Activated CD8-positive, alpha-beta memory T cell treated with anti-CD3 and anti-CD28 coated beads, Interleukin-2, amount 50 U/mL, for 24 hours (primary cell): Measurements from ENCODE around the gene STUM.
"Not testable (repeated sequence)": the region's sequence is repeated elsewhere in the genome, so short reads cannot be mapped to it uniquely, and the experiment has no call there.

Experiments used
- DNase-seq: peaks from one replicate; pipeline ENCODE4 v3.0.0-alpha.2; 2020; ENCODE audit errors: extremely low read depth

Gene STUM

DNA sequence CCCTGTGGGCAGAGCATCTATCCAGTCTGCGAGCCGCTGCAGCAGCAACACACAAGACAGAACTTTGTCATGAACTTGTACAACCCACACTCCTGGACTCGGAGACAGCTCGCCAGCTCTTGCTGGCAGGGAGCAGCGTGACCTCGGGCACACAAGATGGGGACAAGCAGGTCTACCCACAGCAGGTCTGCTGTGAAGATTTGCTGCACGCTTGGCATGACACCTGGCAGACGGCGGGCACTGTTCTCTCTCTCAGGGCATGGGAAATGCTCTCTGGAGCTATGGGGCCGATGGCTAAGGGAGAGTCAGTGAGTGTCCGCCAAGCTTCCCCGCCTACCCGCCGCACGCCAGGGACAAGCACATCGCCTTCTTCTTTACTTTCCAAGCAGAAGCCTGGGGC is 90.0 kb downstream of the STUM start:
- no peak for DNase-seq

DNA sequence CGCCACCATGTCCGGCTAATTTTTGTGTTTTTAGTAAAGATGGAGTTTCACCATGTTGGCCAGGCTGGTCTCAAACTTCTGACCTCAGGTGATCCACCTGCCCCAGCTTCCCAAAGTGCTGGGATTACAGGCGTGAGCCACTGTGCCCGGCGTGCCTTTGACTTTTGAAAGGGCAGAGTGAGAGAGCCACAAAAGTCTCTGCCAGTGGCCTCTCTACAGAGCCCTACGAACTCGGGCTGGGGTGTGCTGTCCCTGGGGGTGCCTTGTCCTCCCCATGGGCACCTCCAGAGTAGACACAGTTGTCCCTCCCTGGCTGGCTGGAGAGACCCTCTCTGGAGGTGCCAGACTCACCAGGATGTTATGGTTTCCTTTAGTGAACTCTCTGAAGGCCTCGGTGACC is 90.6 kb downstream of the STUM start:
- not testable (repeated sequence) for DNase-seq

DNA sequence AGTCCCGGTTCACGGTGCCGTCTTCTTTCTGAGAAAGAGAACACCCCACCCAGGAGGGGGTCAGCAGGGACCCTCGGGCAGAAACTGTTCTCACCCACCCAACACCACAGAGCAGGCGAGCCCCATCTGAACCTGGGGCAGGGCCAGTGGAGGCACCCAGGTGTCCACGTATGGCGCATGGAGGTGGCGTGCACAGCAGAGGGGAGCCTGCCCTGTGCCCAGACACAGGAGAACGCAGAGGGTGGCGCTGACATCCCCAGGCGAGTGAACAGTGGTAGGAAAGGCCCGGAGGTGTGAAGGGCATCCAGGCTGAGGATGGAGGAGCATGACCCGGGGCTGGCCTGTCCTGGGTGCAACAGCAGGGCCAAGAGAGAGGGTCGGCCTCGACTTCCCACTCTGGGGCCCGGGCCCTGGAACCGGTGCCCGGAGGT is 91.1 kb downstream of the STUM start:
- no peak for DNase-seq

GRCh38 chr1:226640321-226641136 is 92.0 kb downstream of the STUM start:
- DNase-seq: no peak

- no peak for DNase-seq
Observed at GRCh38 chr1:226641671-226642231, 93.2 kb downstream of the STUM start.

- DNase-seq: no peak
Observed at GRCh38 chr1:226642421-226642820, 93.9 kb downstream of the STUM start.

- DNase-seq: no peak
Observed at GRCh38 chr1:226643177-226643576, 94.6 kb downstream of the STUM start.

DNA sequence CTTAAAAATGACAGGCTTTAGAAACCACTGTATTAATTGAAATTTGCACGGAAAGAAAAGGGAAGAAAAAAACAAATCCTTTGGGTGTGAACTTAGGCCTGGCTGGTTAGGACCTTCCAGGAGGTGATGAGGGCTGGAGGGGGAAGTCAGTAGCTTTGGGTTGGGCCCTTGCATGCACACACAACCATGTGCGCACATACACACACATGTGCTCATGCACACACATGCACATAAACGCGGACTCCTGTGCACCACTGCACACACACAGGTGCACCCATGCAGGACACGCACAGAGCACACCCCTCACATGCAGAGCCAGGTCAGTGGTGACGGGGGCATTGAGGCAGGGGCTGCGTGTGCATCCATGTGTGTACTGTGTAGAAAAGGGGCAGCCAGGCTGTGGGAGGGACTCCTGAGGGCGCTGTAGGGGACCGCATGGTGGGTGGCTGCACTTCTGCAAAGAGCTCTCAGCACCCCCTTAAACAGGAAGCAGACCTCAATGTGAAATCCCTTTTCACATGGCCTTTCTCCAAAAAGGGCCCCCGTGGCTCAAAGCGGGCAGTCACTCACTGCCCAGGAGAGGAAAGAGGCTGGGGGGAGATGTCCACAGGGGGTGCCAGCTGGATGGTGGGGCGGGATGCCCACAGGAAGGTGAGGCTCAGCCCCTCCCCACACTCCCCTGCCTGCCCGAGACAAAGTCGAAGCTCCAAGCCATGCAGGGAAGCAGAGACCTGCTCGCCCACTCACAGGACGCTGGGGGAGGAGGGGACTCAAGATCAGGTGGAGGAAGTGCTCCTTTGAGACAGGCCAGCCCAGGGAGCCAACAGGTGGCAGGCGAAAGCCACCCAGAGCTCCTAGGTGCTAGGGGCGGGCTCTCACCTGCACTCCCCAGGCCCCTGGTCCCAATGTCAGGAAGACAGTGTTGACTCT is 95.3 kb downstream of the STUM start:
- DNase-seq: no peak

DNA sequence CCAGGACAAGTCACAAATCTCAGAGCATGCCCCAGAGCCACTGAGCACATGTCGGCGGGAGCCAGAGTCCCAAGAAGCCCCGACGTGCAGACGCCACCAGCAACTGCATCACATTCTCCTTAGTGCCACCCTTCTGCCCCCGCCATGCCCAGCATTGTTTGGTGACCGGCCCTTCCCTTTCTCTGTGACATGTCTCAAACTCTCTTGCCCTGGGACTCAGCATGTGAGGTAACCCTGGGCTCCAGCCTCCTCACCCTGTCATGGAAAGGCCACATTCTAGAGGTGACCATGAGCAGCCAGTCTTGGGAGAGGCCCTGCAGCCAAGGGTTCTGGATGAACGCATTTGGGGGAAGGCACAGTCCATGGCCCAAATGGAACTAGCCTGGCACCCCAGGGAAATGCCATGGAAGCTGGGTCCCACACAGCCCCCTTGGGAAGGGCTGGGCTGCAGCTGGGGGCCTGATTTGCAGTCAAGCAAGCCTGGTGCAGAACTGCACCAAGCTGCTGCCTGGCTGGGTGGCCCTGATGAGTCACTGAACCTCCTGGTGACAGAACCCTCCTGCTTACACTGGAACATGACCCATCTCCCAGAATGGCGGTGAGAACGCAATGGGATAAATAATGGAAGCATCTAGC is 96.1 kb downstream of the STUM start:
- no peak for DNase-seq

DNA sequence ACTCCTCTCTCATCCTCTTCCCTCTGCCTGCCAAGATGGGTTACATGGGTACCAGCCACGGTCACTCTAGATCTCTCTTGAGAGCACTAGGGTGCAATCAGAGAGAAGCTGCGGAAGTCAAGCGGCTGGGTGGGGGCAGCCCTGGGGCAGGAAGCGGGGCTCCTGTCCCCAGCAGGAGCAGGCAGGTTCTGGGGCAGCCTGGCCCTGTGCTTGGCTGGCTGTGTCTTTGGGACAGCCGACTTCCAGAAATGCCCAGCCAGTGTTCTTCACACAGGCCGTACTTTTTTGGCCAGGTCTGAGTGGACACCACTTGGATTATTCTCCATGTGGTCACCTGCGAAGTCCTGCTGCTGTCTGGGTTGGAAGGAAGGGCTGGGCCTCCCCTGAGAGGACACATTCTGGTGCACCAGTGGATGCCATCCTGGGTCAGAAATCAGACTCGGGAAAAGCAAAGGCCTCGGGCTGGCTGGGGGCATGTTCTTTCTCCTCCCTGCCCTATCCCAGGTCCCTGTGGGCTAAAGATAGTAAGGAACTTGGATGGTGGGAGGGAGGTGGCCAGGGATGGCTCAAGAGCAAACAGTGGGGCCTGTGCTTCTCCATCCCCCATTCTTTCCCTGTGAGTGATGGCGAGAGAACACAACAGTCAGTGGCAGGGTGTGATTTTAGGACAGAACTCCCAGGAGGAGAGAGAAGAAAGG is 96.9 kb downstream of the STUM start:
- no peak for DNase-seq

GRCh38 chr1:226646026-226646869 is 97.7 kb downstream of the STUM start:
- DNase-seq: no peak

DNA sequence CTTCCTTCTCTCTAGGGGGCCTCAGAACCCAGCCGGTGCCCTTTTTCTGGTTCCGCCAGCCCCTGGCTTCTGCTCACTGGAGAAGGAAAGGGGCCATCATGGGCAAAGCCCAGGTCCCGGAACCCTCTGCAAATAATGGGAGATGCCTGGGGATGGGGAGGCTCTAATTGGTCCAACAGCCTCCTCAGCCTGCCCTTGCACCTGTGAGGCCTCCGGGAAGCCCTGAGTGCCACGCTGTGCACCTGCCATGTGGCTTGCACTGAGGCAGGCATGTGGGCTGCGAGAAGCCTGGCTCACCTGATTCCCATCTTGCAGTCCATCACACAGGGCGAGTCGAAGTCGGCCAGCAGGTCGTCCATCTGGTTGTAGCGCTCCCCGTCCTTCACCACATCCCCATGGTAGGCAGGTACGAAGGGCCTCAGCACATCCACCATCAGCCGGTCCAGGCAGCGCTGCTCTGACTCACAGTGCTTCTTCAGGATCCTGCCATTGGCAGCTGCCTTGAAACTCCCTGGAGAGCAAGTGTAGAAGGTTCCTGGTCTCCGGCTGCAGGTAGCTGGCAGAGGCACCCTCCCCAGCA is 98.4 kb downstream of the STUM start:
- DNase-seq: no peak

GRCh38 chr1:226647719-226648118 is 99.2 kb downstream of the STUM start:
- DNase-seq: no peak

DNA sequence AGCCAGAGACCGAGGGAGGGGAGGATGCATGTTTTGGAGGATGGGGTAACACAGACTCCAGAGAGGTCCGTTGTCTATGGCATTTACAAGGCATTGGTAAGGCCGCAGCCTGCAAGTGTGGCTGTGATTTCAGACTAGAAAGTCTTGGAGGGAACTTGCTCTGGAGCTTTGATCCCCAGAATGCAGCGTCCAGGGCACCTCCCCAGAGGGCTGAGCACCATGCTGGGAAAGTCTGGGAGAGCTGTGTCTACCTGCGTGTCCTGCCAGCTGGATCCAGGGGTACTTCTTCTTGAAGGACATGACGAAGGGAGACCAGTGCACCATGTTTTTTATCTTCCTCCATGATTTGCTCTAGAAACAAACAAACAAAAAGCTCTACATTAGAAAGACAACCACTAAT is 99.9 kb downstream of the STUM start:
- DNase-seq: no peak

DNA sequence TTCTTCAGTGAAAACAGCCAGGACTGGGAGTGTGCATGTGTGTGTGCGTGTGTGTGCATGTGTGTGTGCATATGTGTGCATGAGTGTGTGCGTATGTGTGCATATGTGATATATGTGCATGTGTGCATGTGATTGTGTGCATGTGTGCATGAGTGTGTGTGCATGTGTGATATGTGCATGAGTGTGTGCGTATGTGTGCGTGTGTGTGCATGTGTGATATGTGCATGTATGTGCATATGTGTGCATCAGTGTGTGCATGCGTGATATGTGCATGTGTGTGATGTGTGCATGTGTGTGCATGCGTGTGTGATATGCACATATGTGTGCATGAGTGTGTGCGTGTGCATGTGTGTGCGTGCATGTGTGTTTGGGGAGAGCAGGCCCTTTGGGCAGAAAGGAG is 100.7 kb downstream of the STUM start:
- DNase-seq: no peak

- DNase-seq: no peak
Observed at GRCh38 chr1:226649780-226650179, 101.2 kb downstream of the STUM start.

DNA sequence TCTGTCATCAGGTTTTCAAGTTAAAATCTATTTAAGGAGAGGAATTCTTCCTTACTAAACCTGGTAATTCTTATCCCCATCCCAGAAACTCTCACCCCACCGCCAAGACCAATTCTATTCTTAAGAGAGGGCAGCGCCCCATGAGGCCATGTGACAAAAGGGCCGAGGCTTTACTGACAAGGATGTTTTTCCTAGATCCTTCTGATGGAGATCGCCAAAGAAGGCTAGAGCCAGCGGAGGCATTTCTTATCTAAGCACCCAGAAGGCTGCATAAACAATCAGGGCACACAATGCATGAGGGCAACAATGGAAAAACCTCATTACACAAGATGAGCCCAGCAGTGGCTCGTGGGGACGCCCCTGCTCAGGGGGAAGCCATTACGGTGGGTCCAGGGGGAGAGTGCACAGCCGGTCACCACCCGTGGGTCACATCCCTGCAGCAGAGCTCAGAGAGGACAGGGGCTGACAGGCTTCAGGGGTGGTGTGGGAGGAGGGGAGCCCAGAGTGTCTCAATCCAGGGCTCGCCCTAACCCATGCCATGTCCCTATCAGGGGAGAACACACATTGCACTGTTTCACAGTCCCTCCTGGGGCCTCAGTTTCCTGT is 101.8 kb downstream of the STUM start:
- no peak for DNase-seq

GRCh38 chr1:226651041-226651731 is 102.6 kb downstream of the STUM start:
- DNase-seq: no peak

- DNase-seq: no peak
Observed at GRCh38 chr1:226651732-226652105, 103.2 kb downstream of the STUM start.
